ENCODE results near the gene SAFB.
"Not testable (repeated sequence)": the region's sequence is repeated elsewhere in the genome, so short reads cannot be mapped to it uniquely, and the experiment has no call there.

SAFB gene

DNA sequence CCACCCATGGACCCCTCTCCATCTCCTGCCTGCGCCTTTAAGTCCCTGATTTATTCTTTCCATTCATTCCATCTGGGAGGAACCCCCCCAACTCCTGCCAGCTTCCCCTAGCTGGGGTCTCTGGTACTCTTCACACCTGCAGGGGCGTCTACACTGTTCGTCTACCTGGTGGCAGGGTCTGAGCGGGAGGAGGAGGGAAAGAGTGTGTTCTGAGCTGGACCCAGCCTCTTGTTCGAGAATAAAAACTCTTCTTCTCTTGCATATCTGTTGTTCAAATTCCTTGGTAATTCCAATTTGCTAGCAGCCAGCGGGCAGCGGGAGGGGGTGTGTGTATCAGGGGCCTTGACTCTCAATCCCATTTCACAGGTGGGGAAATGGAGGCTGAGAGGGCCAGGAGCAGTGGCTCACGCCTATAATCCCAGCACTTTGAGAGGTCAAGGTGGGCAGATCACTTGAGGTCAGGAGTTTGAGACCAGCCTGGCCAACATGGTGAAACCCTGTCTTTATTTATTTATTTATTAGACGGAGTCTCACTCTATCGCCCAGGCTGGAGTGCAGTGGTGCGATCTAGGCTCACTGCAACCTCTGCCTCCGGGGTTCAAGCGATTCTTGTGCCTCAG is 65.5 kb downstream of the SAFB start:
- not testable (repeated sequence) for DNase-seq

DNA sequence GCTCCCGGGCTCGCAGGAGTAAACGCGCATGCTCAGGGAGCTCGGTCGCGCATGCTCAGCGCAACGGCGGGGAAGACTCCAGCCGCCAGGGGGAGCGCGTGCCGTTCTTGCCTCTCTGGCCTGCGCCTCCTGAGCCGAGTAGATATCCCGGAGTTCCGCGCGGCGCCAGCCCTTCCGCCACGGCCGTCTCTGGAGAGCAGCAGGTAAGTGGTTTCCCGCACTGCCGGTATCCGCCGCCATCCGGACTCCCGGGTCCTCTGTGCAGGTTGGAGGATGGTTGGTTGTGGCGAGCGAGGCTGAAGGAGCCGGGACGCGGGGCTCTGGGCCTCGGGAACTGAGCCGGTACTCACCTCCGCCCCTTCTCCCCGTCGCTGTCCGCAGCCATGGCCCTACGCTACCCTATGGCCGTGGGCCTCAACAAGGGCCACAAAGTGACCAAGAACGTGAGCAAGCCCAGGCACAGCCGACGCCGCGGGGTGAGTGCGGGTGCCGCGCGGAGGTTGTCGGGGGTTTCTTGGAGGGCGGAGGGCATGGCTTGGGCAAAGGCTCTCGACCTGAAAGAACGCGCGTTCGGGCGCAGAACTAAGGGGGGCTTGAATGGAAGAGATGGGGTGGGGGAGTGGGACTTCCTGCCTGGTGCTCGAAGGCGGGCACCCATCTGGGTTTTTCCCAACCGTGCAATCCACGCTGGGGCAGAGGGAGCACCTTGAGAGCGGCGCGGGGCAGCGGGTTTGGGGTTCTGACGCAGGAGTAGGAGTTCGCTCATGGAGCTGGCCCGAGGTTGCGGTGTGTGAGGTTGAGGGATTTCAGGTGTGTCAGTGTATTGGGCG is 67.5 kb downstream of the SAFB start, which contains the start of gene RPL36:
TSS of gene RPL36 (plus strand) at position 171 of the 830 bp plus-strand sequence. CDS start at position 384, 213 bp downstream.
- peak; percentile 96 for DNase-seq

DNA sequence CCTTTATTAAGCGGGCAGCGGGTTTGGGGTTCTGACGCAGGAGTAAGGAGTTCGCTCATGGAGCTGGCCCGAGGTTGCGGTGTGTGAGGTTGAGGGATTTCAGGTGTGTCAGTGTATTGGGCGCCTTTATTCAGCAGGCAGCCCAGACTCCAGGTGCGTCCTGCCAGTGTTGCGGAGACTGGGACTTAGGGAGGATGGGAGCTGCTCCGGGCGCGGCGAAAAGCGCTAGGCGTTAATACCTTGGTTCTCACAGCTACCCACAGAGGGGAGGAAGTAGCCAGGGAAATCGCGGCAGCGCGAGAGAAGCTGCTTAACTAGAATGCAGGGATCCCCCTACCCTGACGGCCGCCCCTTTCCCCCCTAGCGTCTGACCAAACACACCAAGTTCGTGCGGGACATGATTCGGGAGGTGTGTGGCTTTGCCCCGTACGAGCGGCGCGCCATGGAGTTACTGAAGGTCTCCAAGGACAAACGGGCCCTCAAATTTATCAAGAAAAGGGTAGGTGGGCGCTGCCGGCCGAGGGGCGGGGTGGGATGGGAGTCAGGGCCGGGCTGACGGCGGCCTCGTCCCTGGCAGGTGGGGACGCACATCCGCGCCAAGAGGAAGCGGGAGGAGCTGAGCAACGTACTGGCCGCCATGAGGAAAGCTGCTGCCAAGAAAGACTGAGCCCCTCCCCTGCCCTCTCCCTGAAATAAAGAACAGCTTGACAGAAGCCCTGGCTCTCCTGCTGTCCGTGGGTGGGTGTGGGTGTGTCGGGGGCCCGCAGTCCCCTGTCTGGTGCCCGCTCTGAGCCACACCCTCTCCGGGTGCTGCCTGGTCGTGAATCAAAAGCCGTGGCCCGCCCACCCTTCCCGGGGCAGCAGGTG is 68.3 kb downstream of the SAFB start:
- DNase-seq, result peak; percentile 16

DNA sequence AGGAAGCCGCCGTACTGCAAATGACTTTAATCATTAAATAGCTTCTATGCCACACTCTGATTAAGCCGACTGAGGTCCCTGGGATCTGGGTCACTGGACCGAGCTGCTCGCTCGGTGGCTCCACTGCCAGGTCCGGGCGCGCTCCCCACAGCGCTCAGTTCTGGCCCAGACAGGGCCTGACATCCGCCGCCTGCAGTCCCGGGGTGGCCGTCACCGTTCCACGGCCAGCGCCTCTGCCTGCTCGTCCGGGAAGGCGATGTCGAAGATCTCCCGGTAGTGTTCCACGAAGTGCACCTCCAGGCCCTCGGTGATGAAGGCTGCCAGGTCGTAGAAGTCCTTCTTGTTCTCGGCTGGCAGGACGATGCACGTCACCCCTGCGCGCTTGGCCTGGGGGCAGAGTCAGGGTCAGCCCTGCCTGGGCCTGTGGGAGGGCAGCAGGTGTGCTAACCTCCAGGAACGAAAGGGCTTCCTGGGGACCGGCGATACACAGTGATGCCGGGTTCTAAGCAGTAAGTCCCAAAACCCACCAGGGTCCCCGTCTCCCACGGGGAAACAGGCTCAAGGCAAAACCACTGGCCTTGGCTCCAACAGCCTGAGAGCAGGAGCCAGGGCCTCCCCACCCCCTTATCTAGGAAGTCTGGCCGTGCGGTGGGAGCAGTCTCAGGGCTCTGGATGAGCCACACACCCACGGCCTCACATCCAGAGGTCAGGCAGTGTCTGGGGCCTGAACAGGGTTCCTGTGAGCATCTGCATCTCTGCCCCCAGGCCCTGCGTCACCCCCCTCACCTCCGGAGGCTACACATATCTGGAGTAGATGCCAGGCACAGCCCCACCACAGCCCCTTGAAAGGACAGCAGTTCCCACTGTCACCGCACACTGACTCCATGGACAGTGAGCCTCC is 69.2 kb downstream of the SAFB start:
- no peak for DNase-seq

DNA sequence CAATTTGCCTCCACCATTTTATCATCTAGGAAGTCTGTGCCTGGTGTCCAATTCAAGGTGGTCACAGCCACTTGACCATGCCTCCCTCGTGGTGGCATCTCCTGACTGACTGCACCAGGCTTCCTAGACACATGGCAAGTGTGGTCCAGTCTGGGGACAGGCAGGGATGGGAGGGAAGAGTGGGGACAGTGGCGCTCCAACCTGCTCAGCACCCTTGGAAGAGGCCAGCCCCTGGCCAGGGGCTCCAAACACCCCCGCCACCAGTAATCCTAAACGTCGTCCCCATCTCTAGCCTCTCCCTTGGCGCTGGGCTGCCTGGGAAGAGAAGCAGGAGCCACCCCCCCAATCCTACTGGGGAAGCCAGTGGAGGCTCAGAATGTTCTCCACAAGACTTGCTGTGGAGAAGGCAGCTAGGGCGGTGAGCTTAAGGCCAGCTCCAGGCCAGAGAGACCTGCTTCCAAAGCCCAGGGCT is 69.9 kb downstream of the SAFB start:
- DNase-seq, result no peak

DNA sequence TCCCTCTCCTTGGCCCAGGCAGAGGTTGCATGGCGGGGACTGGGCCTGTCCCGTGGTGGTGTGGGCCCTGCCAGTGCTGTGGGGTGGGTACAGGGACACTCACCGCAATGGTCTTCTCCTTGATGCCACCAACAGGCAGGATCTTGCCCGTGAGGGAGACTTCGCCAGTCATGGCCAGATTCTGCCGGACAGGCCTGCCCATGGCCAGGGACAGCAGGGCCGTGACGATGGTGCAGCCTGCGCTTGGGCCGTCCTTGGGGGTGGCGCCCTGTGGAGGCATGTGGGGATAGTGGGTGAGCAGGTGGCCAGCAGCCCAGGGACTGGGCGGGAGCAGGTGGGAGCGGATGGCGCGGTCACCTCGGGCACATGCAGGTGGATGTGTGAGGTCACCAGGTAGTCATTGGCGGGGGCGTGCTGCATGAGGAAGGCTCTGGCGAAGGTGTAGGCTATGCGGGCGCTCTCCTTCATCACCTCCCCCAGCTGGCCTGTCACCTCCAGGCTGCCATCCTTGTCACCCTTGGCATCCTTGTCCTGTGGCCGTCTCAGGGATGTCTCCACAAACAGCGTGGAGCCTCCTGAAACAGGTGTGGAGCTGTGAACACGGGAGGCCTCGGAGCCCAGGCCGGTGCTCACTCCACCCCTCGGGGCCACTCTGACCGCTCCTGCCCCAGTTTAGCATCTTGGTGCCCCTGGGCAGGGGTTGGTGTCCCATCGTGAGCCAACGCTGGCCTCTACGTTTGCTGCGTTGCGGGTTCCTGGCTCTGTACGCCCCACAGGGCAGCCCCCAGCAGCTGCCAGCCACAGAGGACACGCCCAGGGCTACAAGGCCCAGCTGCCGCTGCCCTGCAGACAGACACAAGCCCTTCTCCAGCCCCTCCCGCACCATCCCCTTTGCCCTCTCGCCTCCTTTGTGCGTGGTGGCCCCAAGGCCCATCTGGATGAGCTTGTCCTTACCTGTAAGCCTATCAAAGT is 70.6 kb downstream of the SAFB start:
- DNase-seq, result no peak

DNA sequence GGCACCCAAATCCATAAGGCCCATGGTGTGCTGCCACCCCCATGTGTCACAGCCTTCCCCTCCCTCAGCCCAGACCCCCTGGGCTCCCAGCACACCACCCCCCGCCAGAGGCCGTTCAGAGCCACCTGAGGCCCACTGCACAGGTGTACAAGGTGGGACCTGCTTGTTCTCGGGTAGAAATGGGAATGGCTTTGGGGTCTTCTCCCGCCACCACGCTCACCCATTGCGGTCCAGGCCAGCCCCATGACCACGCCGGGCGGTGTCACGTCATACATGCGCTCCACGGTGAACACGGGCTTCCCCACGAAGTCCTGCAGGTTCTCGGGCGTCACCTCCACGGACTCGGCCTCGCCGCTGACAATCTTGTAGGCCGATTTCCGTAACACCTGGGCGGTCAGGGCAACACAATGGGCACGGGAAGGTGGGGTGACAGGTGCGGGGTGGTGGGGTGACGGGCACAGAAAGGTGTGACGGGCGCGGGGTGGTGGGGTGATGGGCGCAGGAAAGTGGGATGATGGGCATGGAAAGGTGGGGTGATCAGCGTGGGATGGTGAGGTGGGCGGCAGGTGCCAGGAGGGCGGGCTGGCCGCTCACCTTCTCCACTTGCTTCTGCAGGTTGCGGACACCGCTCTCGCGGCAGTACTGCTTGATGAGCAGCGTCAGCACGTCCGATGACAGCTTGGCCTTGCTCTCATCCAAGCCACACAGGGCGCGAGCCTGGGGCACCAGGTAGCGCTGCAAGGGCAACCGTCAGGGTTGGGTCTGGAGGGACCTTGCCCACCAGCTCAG is 71.5 kb downstream of the SAFB start:
- no peak for DNase-seq

DNA sequence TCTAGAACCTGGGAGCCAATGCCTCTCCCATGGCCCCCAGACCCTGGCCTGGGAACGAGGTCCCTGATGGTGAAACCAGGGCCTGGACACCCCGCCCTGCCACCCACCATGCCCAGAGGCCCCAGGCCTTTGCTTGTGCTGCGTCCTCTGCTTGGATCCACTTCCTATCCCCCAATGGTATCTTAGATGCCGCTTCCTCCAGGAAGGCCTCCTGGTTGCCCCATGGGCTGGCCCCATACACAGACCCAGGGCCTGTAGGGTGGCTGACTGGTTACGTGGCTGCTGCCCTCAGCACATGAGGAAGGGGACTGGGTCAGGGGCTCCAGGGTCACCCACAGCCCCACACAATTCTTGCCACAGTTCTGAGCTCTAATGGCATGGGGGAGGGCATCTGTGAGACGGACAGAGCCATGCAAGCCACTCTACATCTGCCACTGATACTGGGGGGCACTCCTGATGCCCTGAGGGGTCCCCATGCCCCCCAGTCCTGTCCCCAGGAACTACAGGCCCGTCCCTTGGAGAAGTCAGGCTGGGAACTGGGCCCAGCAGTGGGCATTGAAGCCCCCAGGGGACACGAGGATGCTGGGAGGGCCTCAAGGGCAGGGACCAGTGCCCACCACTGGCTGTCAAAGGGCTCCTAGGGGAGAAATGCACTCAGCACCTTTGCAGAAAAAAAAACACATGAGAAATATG is 72.2 kb downstream of the SAFB start:
- no peak for DNase-seq

DNA sequence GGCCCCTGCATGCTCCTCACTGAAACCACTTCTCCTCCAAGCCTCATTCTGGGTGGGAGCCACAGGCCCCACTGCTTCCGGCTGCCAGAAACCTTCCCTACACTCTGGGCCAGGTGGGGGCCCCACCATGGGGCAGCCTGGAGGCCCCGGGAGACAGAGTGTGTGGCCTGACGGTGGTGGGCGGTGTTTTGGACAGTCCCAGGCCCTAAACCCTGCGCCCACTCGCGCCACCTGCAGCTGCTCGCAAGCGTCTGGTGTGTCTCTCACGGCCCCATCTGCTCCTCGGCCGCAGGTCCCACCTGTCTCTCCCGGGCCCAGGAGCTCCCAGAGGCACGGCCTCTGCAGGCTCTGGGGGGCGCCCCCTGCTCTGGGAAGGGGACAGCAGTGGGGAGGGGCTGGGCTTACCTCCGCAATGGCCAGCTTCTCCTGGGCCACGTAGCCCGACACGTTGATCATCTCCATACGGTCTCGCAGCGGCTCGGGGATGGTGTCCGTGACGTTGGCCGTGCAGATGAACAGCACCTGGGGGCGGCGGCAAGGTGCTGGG is 72.8 kb downstream of the SAFB start:
- no peak for DNase-seq

DNA sequence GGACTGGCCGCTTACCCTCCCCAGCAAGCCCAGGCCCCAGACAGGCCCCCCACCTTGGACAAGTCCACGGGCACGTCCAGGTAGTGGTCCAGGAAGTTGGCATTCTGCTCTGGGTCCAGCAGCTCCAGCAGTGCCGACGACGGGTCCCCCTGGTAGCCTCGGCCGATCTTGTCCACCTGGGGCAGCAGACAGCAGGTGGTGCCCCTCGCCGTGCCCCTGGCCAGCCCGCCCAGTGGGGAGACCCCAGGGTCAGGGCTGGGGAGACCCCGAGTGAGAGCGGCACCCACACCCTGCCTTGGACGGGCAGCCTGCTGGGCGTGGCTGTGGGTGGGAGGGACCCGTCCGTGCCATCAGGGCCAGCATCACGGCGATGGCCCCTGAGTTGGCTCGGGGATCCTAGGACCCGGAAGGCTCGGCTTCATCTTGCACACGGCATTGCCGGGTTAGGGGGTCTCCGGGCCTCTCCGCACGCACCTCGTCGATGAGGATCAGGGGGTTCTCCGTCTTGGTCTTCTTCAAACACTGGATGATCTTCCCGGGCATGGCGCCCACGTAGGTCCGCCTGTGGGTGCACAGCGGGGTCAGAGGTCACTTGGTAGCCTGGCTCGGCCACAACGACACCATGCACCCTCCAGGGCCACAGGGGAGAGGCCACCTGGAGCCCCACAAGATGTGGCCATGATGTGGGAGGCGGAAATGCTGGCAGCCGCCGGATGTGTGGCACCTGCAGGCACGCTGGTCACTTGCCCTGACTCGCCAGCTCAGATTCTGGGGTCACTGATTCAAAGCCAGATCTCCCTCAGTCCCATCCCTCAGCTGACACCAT is 73.5 kb downstream of the SAFB start:
- DNase-seq, result no peak

DNA sequence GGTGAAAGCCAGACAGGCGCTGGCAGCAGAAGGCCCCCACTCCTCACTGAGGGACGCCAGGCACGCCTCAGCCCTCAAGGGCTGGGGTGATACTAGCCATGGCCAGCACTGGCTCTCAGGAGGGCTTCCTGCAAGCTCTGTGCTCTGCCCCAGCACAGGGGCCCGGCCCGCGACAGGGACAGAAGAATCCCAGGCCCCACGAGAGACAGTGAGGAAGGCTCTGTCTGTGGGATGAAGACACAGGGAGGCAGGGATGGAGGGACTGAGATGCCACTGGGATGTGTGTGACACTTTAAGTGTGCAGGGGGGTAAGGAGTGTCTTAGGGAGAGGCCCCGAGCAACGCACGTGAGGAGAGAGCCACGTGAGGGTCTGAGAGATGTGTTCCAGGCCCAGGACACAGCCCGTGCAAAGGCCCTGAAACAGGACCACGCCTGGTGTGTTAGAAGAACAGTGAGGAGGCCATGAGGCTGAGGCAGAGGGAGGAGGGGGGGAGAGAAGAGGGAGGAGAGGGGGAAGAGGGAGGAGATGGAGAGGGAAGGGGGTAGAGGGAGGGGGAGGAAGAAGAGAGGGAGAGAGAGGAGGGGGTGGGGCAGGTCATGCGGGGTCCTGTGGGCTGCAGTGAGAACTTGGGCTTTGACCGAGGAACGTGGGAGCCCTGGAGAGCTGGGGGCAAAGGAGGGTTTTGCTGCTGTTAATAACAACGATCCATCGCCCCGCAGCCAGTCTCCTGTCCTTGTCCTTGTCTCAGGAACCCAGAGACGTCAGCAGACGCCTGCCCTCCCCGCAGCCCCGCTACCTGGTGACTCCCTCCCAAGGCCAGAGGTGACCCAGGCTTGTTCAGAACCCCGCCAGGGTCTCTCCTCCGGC is 74.4 kb downstream of the SAFB start:
- no peak for DNase-seq

DNA sequence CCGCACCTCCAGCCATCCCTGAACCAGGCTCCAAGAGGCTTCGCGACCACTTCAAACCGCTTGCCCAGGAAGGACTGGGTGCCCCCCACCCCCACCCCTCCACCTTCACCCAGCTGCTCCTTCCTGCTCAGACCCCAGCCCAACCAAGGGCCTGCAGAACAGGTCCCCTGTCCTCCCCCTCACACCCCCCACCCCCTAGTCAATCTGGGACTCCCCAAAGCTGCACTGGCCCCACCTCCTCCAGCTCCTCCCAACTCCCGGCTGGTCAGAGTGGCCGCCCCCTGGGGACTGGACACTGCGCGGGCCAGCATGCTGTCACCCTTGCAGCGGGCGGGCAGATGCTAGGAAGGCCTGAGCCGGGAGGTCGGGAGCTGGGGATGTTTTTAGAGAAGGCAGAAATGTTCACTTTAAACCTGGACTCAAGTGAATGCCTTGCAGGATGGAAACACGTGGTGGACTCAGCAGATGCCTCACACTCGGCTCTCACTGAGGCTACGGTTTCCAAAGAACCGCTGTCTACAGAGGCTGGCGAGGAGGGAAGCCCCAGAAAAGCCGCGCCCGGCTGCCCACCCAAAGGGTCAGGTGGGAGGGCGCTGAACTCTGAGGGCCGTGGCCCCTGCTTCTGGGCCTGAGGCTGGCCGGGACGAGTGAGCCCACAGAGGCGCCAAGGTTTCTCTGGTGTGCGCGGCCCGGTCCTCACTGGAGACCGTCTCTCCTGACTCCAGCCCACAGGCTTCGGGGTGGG is 75.2 kb downstream of the SAFB start:
- no peak for DNase-seq

DNA sequence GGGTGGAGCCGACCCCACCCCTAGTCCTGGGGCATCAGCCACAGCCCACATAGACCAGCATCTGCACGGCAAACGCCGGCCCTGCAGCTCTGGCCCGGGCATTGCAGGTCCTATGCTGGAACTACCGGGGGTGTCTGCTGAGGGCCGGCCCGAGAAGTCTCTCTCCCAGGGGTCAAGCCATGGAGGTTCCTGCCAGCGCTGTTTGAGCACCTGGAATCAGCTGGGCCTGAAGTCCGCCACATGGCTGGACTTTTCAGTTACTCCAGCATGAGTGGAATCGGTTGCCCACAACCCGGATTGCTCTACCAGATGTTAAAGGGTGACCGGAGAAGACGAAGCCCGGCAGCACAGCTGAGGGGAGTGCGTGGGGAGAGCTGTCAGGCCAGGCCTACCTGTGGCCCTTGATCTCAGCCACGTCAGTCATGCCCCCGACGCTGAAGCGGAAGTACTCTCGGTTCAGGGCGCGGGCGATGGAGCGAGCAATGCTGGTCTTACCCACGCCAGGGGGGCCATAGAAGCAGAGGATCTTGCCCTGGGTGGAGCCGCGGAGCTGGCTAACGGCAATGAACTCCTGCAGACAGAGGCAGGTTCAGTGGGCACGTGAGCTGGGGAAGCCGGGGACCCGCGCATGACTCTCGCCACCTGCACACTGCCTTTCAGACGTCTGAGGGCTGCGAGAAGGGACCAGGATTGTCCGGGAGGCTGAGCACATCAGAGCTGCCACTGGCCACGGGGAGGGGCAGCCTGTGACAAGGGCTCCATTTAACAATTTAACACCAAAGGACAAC is 75.9 kb downstream of the SAFB start:
- no peak for DNase-seq

DNA sequence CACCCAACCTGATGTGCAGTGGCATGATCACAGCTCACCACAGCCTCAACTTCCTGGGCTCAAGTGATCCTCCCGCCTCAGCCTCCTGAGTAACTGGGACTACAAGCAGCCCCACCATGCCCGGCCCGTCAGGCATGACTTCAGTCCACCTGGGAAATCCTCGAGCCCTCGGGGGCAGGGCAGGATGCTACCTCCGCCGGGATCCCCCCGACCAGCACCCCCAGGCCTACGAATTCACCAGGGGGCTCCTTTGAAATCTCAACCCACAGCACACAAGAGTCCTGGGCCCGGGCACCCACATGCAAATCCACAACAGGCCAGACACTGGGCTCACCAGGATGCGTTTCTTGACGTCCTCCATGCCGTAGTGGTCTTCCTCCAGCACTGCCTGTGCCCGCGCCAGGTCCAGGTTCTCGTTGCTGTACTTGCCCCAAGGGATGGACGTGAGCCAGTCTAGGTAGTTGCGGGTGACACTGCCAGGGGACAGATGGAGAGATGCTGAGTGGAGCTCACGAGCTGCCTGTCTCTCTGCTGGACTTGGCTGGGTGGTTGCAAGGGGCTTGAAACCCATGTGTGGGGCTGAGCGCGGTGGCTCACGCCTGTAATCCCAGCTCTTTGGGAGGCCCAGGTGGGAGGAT is 77.7 kb downstream of the SAFB start:
- no peak for DNase-seq

DNA sequence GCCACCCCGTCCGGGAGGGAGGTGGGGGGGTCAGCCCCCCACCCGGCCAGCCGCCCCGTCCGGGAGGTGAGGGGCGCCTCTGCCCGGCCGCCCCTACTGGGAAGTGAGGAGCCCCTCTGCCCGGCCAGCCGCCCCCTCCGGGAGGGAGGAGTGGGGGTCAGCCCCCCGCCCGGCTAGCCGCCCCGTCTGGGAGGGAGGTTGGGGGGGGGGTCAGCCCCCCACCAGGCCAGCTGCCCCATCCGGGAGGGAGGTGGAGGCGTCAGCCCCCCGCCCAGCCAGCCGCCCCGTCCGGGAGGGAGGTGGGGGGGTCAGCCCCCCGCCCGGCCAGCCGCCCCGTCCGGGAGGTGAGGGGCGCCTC is 79.1 kb downstream of the SAFB start:
- not testable (repeated sequence) for DNase-seq
